HepG2 (cell line): ENCODE measurements around the gene MAGI1. TPM values are rescaled to one million over a fixed set of nuclear protein-coding genes. Genes with fewer than 3 reads are reported as not detected.

ENCODE experiments used
- ATAC-seq: fragments of 200-7000 bp; cut with Tn5 transposase; 3 replicates; pipeline ENCODE4 v1.9.1; 2020; ENCODE audit warnings: mild to moderate bottlenecking, moderate library complexity
- BruUV-seq: library from RNA; stranded (reverse); fragments of 400-500 nt; replicated peaks from 2 replicates; lab custom pipeline; 2021; lab: Mats Ljungman, UMichigan
- CTCF ChIA-PET: fragments of 300-600 bp; formaldehyde crosslinking; extraction: SDS; loops from one replicate; lab custom pipeline; 2021; ENCODE audit warnings: low total read pairs, inconsistent platforms, low intra/inter-chr PET ratio; lab: Yijun Ruan, JAX
- POLR2A ChIA-PET: fragments of 350-600 bp; sonication (Branson Sonifier 250); formaldehyde crosslinking; loops from one replicate; lab custom pipeline; 2020; ENCODE audit warnings: antibody characterized with exemption, inconsistent platforms; lab: Yijun Ruan, JAX
- DNase-seq: peaks from one replicate; pipeline ENCODE4 v3.0.0-alpha.2; 2015; ENCODE audit warnings: low spot score
- FAIRE-seq: peaks from 3 replicates; lab custom pipeline; 2011; peaks lifted over from hg19 to GRCh38; lab: Jason Lieb, UNC
- H2AFZ ChIP-seq: one replicate; pipeline ENCODE4 v1.6.1; 2011; ENCODE audit warnings: low read length, inconsistent platforms
- H3K27ac ChIP-seq: fragments of 300-600 bp; 3 replicates; pipeline ENCODE4 v1.8.0; 2011; ENCODE audit warnings: mixed run types, mild to moderate bottlenecking, mixed read lengths, low read length, inconsistent platforms; ENCODE audit not compliant: insufficient read depth; ENCODE audit errors: extremely low read length
- H3K27me3 ChIP-seq, 2 experiments: fragments of 200-600 bp in 1 of 2; 2 replicates in 1 of 2; 3 replicates in 1 of 2; pipeline versions ENCODE4 v1.6.0 to v1.8.0; 2011; ENCODE audit warnings: low read length in 2 of 2, mild to moderate bottlenecking in 2 of 2, moderate library complexity in 2 of 2, inconsistent platforms in 1 of 2; ENCODE audit not compliant: insufficient read depth in 2 of 2, control insufficient read depth in 1 of 2
- H3K36me3 ChIP-seq, 2 experiments: fragments of 200-600 bp in 1 of 2; replicated peaks in 1 of 2; 2 replicates in 1 of 2; 3 replicates in 1 of 2; pipeline versions ENCODE4 v1.5.1 to v1.8.0; 2011; ENCODE audit warnings: low read length in 2 of 2, inconsistent platforms in 1 of 2; ENCODE audit not compliant: insufficient read depth in 2 of 2, control insufficient read depth in 1 of 2
- H3K4me1 ChIP-seq: 2 replicates; pipeline ENCODE4 v1.5.1; 2012; ENCODE audit warnings: low read length, inconsistent platforms; ENCODE audit not compliant: insufficient read depth
- H3K4me2 ChIP-seq: 2 replicates; pipeline ENCODE4 v1.6.0; 2011; ENCODE audit warnings: low read depth, low read length, inconsistent platforms
- H3K4me3 ChIP-seq, 3 experiments: fragments of 200-600 bp in 1 of 3; sonication (generic), shearing (Covaris generic) in 1 of 3; replicated peaks in 1 of 3; 2 replicates each; pipeline ENCODE4 v1.5.1; 2011 to 2016; ENCODE audit warnings: low read length in 3 of 3, inconsistent platforms in 2 of 3, low read depth in 2 of 3, mild to moderate bottlenecking in 2 of 3, control low read depth in 1 of 3, mixed read lengths in 1 of 3; ENCODE audit not compliant: insufficient read depth in 1 of 3
- H3K79me2 ChIP-seq: one replicate; pipeline ENCODE4 v1.6.1; 2011; ENCODE audit warnings: low read length, inconsistent platforms; ENCODE audit not compliant: insufficient read depth
- H3K9ac ChIP-seq: 2 replicates; pipeline ENCODE4 v1.6.0; 2011; ENCODE audit warnings: mild to moderate bottlenecking, low read depth, low read length, inconsistent platforms; ENCODE audit not compliant: insufficient read depth
- H3K9me3 ChIP-seq: 2 replicates; pipeline ENCODE4 v1.5.1; 2012; ENCODE audit warnings: mild to moderate bottlenecking, low read length
- H4K20me1 ChIP-seq: 2 replicates; pipeline ENCODE4 v1.6.0; 2011; ENCODE audit warnings: inconsistent platforms, mild to moderate bottlenecking, low read length, moderate library complexity; ENCODE audit not compliant: insufficient read depth
- HNRNPL ChIP-seq: fragments of 200-400 bp; formaldehyde crosslinking; IDR thresholded peaks from 2 replicates; pipeline ENCODE4 v1.6.1; 2017; ENCODE audit warnings: mild to moderate bottlenecking, low read depth, low read length
- MAFF ChIP-seq: IDR thresholded peaks from 2 replicates; pipeline ENCODE4 v1.6.1; 2011; ENCODE audit warnings: low read depth, low read length, improper control_type of control experiment
- MAFK ChIP-seq, 2 experiments: IDR thresholded peaks in 1 of 2; conservative IDR thresholded peaks in 1 of 2; 2 replicates each; pipeline ENCODE4 v1.6.1; 2011; ENCODE audit warnings: improper control_type of control experiment in 2 of 2, low read length in 2 of 2
- NFYC ChIP-seq: IDR thresholded peaks from 2 replicates; pipeline ENCODE4 v1.6.1; 2016; ENCODE audit warnings: missing genetic modification reagents, missing compliant biosample characterization
- NR2C2 ChIP-seq: sonication (generic); formaldehyde crosslinking; IDR thresholded peaks from 2 replicates; pipeline ENCODE4 v1.4.0; 2020; ENCODE audit warnings: missing genetic modification reagents, mild to moderate bottlenecking, moderate library complexity, borderline replicate concordance
- TBP ChIP-seq: sonication (generic); formaldehyde crosslinking; IDR thresholded peaks from 2 replicates; pipeline ENCODE4 v1.5.0; 2020; ENCODE audit warnings: missing genetic modification reagents
- TBX3 ChIP-seq: fragments of 450-650 bp; IDR thresholded peaks from 2 replicates; pipeline ENCODE4 v1.6.1; 2017; ENCODE audit warnings: antibody characterized with exemption, mild to moderate bottlenecking, inconsistent platforms, borderline replicate concordance
- TCF7 ChIP-seq: sonication (generic); IDR thresholded peaks from 2 replicates; pipeline ENCODE4 v1.6.1; 2016; ENCODE audit warnings: antibody characterized with exemption, low read depth
- TEAD2 ChIP-seq: sonication (generic); formaldehyde crosslinking; IDR thresholded peaks from 2 replicates; pipeline ENCODE4 v1.9.0; 2021; ENCODE audit warnings: missing genetic modification reagents
- ZNF547 ChIP-seq: sonication (generic); formaldehyde crosslinking; IDR thresholded peaks from 2 replicates; pipeline ENCODE4 v1.5.1; 2020; ENCODE audit warnings: mild to moderate bottlenecking, missing genetic modification reagents
- ZNF761 ChIP-seq: sonication (generic); formaldehyde crosslinking; conservative IDR thresholded peaks from 2 replicates; pipeline ENCODE4 v1.4.0; 2020; ENCODE audit warnings: mild to moderate bottlenecking, missing genetic modification reagents
- WGBS: methylation state at CpG from one replicate; pipeline ENCODE4 v1.1.6; 2017; ENCODE audit warnings: low lambda C conversion rate; 5-methylcytosine and 5-hydroxymethylcytosine counted together
- in situ Hi-C: cut with HindIII; loops from 2 replicates; pipeline ENCODE4 v1.10.0; 2017; ENCODE audit warnings: low pct_unique_long_range_greater_than_20kb; ENCODE audit not compliant: extremely low pct_ligation_motif_present
- intact Hi-C: fragments of 100-400 bp; cut with micrococcal nuclease; formaldehyde crosslinking; loops from one replicate; pipeline ENCODE4 v1.10.0; 2022; ENCODE audit not compliant: unreplicated experiment
- polyA plus RNA-seq, 8 experiments: library from polyadenylated mRNA; depleted of rRNA in 3 of 8; stranded (reverse) in 7 of 8; unstranded in 1 of 8; fragments of >200 nt; fragmentation: Illumina TruSeq in 4 of 8; extraction: Trizol in 4 of 8; gene quantifications; 2 replicates each; pipeline versions ENCODE4 v1.2.1 to v1.2.3, GENCODE V29; 2011 to 2016; ENCODE audit warnings: low read depth in 4 of 8, missing spikeins in 1 of 8, mixed read lengths in 1 of 8; ENCODE audit not compliant: insufficient read depth in 1 of 8
- total RNA-seq, 5 experiments: library from RNA; depleted of rRNA; stranded (reverse); fragments of >200 nt; fragmentation: Illumina TruSeq; extraction: Trizol; gene quantifications; 2 replicates each; pipeline ENCODE4 v1.2.3, GENCODE V29; 2016; ENCODE audit warnings: low read depth in 1 of 5
- TF ChIP-seq, protein P1 (sequence below): IDR thresholded peaks from 2 replicates; pipeline ENCODE4 v1.6.1; 2016; ENCODE audit warnings: missing genetic modification reagents, missing compliant biosample characterization

MAGI1 gene
- total and polyA plus RNA-seq, 2 of the 13 experiments (the other 11 are each of a cell fraction or from before 2014, with no cell fraction given): 22.2 to 26.0 TPM

DNA sequence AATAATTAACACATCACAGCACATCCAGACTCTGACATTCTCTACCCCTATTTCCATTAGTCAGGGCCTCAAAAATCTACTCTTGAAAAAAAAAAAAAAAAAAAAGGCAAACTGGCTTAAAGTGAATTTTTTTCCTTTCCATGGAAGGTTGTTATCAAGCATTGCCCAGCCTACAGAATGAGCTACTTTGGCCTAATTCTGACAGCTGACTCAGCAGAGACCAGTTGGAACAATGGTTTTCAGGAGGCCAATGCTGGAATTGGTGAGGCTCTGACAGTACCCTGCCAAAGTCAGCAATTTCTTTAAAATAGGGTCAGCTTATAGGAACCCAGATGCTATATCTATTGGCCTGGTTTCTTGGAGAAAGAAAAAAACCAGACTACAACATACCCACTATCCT, 454.7 kb downstream of the MAGI1 start:
- TF ChIP-seq MAFK (conservative IDR thresholded peaks at IDR 0.05 in 1 of 2, IDR thresholded peaks at IDR 0.05 in 1 of 2; ENCODE audit: low read length in 2 of 2) (peak; percentile 32 to 55; a peak in 1 of 4 replicates), MAFF (0 out of 2 replicates have a peak, but pooled peaks have one; percentile 50), ZNF547 (CRISPR knock-in tag) (no peak)
- no TSS peak for BruUV-seq
- FAIRE-seq (no peak), DNase-seq (no peak), ATAC-seq (no peak)
- Histone ChIP-seq H4K20me1 (peaks cover 20% of the 10 kb centered on the region), H3K4me2 (no peak overlapping the region), H3K27me3 (no peaks in the 10 kb centered on the region), H2AFZ (no peak overlapping the region), H3K9ac (no peak overlapping the region), H3K4me1 (peaks cover 27% of the 10 kb centered on the region), H3K9me3 (no peaks in the 10 kb centered on the region), H3K79me2 (peaks cover 13% of the 10 kb centered on the region), H3K27ac (no peak overlapping the region), H3K36me3 (no peaks in the 10 kb centered on the region), H3K4me3 (no peak overlapping the region)
- ChIA-PET CTCF (no interaction called here), POLR2A (no interaction called here)
- in situ Hi-C loops: no loop called here
- intact Hi-C loops: no loop called here

DNA sequence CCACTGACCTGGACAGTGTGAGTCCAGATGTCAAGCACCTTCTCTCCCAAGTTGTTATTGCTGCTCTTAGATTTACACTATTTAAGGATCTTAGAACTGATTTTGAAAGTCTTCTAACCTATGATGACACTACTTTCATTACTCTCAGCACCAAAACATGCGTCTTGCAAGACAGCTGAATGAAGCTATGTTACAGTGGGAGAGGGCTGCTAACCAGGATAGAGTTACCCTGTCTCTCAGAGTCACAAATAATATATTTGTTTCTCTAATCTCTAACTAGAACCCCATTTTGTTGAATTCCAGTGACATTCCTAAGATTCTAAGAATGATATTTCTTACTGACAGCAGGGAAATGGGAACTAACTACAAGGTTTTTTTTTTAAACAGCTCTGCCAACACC, 455.5 kb downstream of the MAGI1 start:
- ChIA-PET POLR2A (no interaction called here), CTCF (no interaction called here)
- Histone ChIP-seq H2AFZ (no peak overlapping the region), H3K79me2 (peaks cover 13% of the 10 kb centered on the region), H3K27me3 (no peaks in the 10 kb centered on the region), H3K36me3 (no peaks in the 10 kb centered on the region), H3K4me3 (no peak overlapping the region), H3K4me2 (no peak overlapping the region), H3K9me3 (no peaks in the 10 kb centered on the region), H4K20me1 (peaks cover 20% of the 10 kb centered on the region), H3K27ac (no peak overlapping the region), H3K9ac (no peak overlapping the region), H3K4me1 (peaks cover 27% of the 10 kb centered on the region)
- no peak for ATAC-seq
- intact Hi-C loops: no loop called here
- in situ Hi-C loops: no loop called here
- no peak for TF ChIP-seq ZNF761 (CRISPR knock-in tag)
- no peak for TF ChIP-seq NFYC (CRISPR knock-in tag)
- TF ChIP-seq TCF7: no peak
- no peak for TF ChIP-seq TEAD2 (CRISPR knock-in tag)
- TF ChIP-seq TBX3: no peak
- TF ChIP-seq, protein P1, sequence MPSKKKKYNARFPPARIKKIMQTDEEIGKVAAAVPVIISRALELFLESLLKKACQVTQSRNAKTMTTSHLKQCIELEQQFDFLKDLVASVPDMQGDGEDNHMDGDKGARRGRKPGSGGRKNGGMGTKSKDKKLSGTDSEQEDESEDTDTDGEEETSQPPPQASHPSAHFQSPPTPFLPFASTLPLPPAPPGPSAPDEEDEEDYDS (CRISPR knock-in tag): no peak
- TF ChIP-seq HNRNPL: no peak
- no peak for TF ChIP-seq NR2C2 (CRISPR knock-in tag)
- TF ChIP-seq TBP (CRISPR knock-in tag): no peak
- FAIRE-seq: no peak
- WGBS: 88% methylated on average over 1 of the region's 1 CpG
- no peak for DNase-seq
- no TSS peak for BruUV-seq
